GM21447 (cell line): Measurements from ENCODE around the gene TSPAN4.

ENCODE experiments used
- ATAC-seq: cut with Tn5 transposase; IDR thresholded peaks from one replicate; pipeline ENCODE4 v1.9.1; 2021; ENCODE audit not compliant: unreplicated experiment

TSPAN4 gene

DNA sequence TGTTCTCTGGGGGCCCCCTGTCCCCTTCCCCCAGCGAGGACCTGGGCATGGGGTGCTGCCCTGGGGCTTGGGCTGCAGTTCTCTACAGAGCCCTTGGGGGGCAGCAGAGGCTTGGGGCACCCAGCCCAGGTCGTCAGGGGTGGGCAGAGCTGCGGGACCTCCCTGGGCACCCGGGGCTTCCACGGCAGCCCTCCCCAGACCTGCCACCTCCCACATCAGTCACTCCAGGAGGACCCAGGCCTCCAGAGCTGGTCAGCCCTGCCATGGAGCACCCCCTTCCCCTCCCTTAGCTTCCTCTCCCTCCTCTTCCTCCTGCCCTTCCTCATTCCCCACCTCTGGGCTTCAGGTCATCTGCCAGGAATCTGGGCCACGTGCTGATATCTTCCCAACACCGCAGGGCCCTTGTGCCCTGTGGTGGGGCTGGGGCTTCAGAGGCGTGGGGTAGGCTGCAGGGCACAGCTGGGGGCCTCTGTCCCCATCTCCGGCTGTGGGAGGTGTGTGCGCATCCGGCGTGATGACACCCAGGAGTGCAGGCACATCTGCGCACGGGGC lies 5.8 kb downstream of the TSPAN4 start:
- ATAC-seq: no peak

- no peak for ATAC-seq
Observed at GRCh38 chr11:849104-849824, 6.6 kb downstream of the TSPAN4 start.

GRCh38 chr11:849951-850774 lies 7.5 kb downstream of the TSPAN4 start:
- no peak for ATAC-seq

- ATAC-seq: no peak
Observed at GRCh38 chr11:850775-851763, 8.4 kb downstream of the TSPAN4 start.

GRCh38 chr11:852762-853161 lies 10.1 kb downstream of the TSPAN4 start:
- no peak for ATAC-seq

GRCh38 chr11:853682-854448 lies 11.2 kb downstream of the TSPAN4 start:
- no peak for ATAC-seq

DNA sequence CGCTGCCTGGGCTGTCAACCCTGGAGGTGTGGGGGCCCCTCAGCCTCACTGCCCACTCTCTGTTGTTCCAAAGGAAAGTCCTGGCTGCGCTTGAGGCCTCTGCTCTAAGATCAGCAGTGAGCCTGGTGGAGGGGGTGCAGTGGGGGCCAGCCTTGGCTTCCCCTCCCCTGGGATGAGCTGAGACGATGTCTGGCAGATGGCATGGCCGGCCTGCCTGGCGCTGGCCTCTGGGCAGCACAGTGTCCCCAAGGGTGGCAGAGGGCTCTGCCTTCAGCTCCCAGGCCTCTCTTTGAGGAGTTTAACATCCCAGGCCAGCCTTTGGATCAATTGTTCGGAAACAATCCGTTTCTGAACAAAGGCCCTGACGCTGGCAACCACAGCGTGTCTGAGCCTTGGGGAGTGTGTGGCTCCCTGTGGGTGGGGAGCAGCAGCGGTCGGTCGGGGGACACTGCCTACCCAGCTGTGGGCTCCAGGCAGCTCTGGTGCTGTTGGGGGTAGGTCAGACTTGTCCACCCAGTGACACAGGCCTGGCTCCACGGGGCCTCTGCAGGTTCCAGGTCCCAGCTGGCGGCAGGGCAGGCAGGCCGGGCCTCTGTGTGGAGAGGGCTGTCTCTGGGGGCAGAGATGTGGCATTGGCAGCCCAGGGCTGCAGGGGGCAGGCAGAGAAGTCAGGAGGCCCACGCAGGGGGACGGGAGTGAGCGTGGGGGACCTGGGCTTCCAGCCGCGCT lies 12.1 kb downstream of the TSPAN4 start:
- no peak for ATAC-seq

- ATAC-seq: no peak
Observed at GRCh38 chr11:855330-855674, 12.7 kb downstream of the TSPAN4 start.

- no peak for ATAC-seq
Observed at GRCh38 chr11:855796-856195, 13.1 kb downstream of the TSPAN4 start.

DNA sequence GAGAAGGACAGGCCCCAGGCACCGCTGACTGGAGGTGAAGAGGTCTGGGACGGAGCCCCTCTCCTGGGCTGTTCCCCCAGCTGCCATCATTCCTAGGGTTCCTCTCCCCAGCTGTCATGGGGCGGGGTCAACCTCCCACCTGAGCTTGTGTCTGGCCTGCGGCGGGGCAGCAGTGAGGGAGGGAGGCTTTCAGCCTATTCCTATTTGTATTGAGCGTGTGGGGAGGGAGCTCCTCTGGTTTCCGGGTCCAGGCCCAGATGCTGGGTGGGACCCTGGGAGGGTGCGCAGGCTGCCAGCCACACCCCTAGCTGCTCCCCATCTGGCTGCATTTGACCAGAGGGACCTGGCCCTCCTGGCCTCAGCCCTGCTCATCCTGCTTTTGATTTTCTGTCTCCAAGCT lies 13.7 kb downstream of the TSPAN4 start:
- no peak for ATAC-seq

GRCh38 chr11:858053-858761 lies 15.6 kb downstream of the TSPAN4 start:
- no peak for ATAC-seq

- ATAC-seq: no peak
Observed at GRCh38 chr11:858762-859339, 16.2 kb downstream of the TSPAN4 start.

- no peak for ATAC-seq
Observed at GRCh38 chr11:859394-860131, 16.9 kb downstream of the TSPAN4 start.

DNA sequence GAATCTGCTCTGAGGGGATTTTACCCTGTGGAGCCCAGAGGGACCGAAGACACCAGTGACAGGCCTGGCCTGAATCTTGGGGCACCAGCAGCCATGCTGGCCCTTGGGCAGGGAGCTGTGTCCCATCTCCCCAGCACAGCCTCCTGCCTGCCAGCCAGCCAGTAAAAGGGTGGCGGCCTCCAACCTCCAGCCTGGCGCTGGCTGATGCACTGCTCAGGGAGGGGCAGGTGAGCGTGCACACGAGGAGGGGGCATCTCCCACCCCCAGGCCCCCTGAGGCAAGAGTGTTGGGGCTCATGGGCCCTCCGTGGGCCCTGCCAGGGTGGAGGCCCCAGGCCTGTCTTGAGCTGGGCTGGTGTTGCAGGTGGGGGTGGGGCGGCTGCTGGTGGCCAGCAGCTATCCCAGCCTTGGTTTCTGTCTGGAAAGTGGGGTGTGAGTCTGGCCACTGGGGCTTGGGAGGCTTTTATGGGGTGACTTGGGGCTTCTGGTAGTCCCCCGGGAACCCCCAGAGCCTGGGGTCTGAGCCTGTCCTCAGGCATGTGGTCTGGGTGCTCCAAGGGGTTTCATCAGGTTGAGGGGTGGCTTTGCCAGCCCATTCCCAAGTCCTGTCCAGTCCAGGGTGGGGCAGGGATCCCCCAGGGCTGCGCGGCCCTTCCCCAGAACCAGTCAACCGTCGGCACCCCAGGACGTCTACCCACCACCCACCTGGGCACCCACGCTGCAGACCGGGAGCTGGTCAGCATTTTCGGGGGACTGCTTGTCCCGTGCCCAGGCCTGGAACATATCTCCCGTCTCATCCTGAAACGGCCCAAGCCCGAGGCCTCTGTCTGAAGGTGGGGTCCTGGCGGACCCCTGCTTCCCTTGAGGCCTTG lies 17.8 kb downstream of the TSPAN4 start:
- no peak for ATAC-seq

DNA sequence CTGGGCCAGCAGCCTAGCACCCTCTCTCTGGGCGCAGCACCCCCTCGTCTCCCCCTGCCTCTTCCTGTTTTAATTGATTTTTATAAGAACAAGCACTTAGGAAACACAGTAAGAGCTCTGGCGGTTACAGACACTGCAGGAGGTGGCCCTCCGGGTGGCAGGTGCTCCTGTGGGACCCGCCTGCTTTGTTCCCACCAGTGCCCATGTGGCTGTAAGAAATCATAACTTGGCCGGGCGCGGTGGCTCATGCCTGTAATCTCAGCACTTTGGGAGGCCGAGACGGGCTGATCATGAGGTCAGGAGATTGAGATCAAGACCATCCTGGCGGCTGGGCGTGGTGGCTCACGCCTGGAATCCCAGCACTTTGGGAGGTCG lies 18.4 kb downstream of the TSPAN4 start:
- no peak for ATAC-seq

DNA sequence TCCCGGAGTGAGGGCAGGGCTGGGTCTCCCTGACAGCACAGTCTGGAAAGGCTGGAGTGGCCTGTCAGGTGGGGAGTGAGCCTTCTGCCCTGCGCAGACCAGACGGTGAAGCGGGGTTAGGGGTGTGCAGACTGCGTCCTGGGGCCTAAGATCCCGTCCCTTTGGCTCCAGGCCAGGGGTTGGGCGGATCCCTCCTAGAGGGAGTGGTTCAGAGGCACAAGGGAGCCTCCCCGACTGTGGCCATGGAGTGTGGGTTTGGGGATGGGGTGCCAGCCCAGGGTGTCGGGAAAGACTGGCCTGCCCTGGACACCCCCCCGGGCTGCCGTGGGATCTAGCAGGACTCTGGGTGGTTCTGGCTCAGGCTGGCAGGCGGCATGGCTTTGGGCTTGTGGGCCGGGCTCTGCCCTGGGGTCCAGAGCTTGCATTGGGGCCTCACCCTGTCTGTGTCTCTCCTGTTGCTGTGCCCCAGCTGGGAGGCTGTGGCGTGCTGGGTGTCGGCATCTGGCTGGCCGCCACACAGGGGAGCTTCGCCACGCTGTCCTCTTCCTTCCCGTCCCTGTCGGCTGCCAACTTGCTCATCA lies 19.5 kb downstream of the TSPAN4 start:
- ATAC-seq: no peak

GRCh38 chr11:862696-863022 lies 20.0 kb downstream of the TSPAN4 start:
- no peak for ATAC-seq
